RWPE1 (cell line): Measurements from ENCODE around the gene SLCO4A1.

ENCODE experiments used
- CTCF ChIA-PET: fragments of 350-600 bp; sonication (Branson Sonifier 250); formaldehyde crosslinking; extraction: SDS; loops from one replicate; lab custom pipeline; 2021; lab: Yijun Ruan, JAX
- POLR2A ChIA-PET: fragments of 400-600 bp; formaldehyde crosslinking; extraction: SDS; loops from one replicate; lab custom pipeline; 2020; ENCODE audit warnings: antibody characterized with exemption; ENCODE audit not compliant: low non-redundant PET; lab: Yijun Ruan, JAX
- DNase-seq: peaks from one replicate; pipeline ENCODE4 v3.0.0; 2012; ENCODE audit warnings: low spot score
- H3K27ac ChIP-seq: fragments of 450-650 bp; 2 replicates; pipeline ENCODE4 v1.5.1; 2017
- TF ChIP-seq, protein P1 (sequence below): fragments of 450-650 bp; conservative IDR thresholded peaks from 2 replicates; pipeline ENCODE4 v1.5.1; 2017; ENCODE audit warnings: low read depth, mild to moderate bottlenecking

The SLCO4A1 gene

DNA sequence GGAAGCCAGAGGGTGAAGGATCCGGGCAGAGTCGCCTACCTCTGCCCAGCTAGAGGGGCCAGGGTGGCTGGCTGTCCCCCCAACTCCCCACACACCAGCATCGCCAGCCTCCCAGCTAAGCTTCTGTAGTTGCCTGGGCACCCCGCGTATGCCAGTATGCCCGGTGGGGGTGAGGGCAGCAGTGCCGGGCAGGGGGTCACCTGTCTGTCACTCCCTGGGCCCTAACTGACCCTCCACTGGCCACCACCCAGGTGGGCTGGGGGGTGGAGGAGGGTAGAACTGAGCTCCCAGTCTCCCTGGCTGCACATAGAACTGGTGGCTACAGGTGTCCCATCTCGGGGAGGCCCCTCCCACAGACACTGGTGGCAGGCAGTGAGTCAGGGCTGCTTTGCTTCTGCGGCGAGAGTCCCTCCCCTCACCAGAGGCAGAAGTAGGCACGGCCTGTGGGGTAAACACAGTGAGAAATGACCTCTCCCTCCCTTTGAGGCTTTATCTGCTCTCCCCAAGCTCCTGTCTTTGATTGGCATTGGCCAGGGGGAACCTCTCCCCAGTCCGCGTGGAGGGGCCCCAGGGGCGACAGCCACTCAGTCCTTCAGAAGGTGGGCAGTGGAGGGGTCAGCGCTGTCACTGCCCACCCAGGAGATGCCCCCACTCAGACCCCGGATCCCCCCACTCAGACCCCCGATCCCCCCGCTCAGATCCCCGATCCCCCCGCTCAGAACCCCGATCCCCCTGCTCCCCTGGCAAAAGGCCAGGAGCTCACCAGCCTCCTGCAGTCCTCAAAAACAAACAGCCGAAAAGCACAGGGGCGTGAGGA lies 68.8 kb downstream of the SLCO4A1 start:
- ChIA-PET POLR2A (interaction anchor here (0.6 kb wide), 2 partner anchors 60 to 348 kb away, joined by 3 to 4 read pairs; no protein-coding TSS in a partner anchor), CTCF (interaction anchor here (0.6 to 1.9 kb wide), 6 partner anchors 8 to 95 kb away, joined by 3 to 15 read pairs (median 4); no protein-coding TSS in a partner anchor)
- TF ChIP-seq, protein P1, sequence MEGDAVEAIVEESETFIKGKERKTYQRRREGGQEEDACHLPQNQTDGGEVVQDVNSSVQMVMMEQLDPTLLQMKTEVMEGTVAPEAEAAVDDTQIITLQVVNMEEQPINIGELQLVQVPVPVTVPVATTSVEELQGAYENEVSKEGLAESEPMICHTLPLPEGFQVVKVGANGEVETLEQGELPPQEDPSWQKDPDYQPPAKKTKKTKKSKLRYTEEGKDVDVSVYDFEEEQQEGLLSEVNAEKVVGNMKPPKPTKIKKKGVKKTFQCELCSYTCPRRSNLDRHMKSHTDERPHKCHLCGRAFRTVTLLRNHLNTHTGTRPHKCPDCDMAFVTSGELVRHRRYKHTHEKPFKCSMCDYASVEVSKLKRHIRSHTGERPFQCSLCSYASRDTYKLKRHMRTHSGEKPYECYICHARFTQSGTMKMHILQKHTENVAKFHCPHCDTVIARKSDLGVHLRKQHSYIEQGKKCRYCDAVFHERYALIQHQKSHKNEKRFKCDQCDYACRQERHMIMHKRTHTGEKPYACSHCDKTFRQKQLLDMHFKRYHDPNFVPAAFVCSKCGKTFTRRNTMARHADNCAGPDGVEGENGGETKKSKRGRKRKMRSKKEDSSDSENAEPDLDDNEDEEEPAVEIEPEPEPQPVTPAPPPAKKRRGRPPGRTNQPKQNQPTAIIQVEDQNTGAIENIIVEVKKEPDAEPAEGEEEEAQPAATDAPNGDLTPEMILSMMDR = no peak
- peak overlapping the region; percentile 96 for H3K27ac ChIP-seq
- peak; percentile 86 for DNase-seq

DNA sequence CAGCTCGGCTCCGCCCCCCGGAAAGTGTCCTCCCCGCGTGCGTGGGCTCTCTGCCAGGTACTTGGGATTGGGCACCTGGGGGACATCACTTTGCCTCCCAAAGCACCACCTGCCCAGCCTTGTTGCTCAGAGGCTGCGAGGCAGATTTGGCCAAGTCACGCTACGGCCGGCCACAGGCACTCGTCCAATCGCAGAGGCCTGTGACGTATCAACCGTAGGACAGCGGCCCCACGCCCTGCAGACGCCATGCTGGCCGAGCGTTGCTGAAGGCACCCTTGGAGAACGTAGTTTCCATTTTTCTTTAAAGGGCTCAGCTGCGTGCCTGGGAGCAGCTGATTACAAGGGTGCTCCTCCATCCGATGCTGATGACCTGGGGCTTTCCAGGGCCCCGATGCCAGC lies 69.4 kb downstream of the SLCO4A1 start:
- POLR2A ChIA-PET = no interaction called here
- peak overlapping the region; percentile 96 for H3K27ac ChIP-seq
- TF ChIP-seq, protein P1 = no peak
- CTCF ChIA-PET = interaction anchor here (0.6 to 1.9 kb wide), 3 partner anchors 76 to 211 kb away, joined by 3 to 15 read pairs (median 4); no protein-coding TSS in a partner anchor
- DNase-seq = no peak

DNA sequence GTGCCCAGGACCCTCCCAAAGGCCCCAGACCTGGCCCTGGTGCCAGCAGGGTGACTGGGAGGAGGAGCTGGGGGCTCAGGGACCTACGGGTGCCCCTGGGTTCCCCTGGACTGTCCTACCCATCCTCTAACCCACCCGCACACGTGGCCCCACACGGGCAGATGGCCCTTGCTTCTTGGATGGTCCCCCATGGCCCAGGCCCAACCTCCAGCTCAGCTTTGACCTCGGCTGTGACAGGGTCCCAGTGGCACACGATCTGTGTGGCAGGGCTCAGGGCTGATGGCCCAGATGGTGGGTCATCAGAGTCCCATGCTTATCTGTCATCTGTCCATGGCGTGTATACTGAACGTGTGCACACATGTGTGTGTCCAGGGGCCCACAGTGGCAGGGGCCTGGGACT lies 70.3 kb downstream of the SLCO4A1 start:
- ChIA-PET POLR2A (no interaction called here), CTCF (no interaction called here)
- DNase-seq = no peak
- H3K27ac ChIP-seq = peak overlapping the region; percentile 96
- TF ChIP-seq, protein P1 = no peak

DNA sequence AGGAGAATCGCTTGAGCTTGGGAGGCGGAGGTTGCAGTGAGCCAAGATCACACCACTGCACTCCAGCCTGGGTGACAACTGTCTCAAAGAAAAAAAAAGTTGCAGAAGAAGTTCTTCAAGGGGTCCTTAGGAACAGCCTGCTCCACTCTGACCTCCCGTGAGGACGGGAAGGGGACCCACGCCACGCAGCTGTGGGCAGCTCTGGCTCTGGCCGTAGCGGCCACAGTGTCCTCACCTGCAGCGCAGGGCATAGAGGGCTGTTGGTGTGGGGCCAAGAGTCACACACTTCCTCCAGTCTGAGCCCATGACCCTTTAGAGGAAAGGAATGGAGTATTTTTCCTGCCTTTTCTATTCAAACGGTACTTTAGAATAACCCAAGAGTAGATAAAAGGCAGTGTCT lies 71.7 kb downstream of the SLCO4A1 start:
- CTCF ChIA-PET = interaction anchor here (1.6 kb wide), 1 partner anchor 77 kb away, joined by 8 read pairs; no protein-coding TSS in a partner anchor

DNA sequence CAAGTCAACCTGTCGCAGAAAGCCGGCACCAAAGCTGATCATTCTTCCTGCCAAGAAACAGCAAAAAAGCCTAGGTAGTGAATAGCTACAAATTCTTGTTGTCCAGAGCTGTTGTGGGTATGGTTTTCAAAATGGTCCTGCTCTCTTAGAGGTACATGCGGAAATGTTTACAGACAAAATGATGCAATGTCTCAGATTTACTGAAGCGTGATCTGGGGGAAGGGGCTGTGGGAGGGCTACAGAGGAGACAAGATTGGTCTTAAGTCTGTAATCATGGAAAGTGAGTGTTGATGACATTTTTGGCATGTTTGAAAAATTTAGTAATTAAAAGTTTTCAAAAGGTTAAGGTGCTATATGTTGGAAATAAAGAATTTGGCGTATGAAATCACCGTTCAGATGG lies 72.5 kb downstream of the SLCO4A1 start:
- H3K27ac ChIP-seq = no peak overlapping the region; the same call in 1 of the 2 replicates
- no peak for DNase-seq
- TF ChIP-seq, protein P1 = no peak
- CTCF ChIA-PET = interaction anchor here (1.6 kb wide), 1 partner anchor 76 kb away, joined by 8 read pairs; no protein-coding TSS in a partner anchor
- POLR2A ChIA-PET = no interaction called here

More for the DNA sequence above, 71.7 kb downstream of the SLCO4A1 start:
- no peak for DNase-seq
- TF ChIP-seq, protein P1 = no peak
- POLR2A ChIA-PET = no interaction called here
- H3K27ac ChIP-seq = peak overlapping the region; percentile 96

DNA sequence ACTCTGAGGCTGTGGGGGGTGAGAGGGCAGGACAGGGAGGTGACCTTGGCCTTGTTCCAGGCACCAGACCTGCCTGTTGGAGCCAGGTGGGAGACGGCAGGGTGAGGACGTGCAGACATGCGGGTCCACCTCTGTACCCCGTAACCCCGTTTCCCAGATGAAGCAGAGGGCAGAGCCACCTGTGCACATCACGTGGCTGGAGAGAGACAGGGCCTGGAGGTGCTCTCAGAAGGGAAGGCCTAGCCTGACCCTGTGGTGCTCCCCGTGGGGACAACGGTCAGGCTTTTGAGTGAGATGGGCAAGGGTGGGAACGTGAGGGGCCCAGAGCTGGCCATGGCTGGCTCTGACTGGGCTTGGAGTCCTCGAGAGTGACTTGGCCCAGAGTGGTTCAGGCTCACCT lies 72.9 kb downstream of the SLCO4A1 start:
- ChIA-PET POLR2A (no interaction called here), CTCF (interaction anchor here (0.8 to 2.0 kb wide), 3 partner anchors 26 to 76 kb away, joined by 3 to 8 read pairs (median 6); no protein-coding TSS in a partner anchor)
- TF ChIP-seq, protein P1 = no peak
- no peak for DNase-seq
- peak overlapping the region; percentile 30 for H3K27ac ChIP-seq
